ENCODE results near the gene PDC. TPM values are rescaled to one million over a fixed set of nuclear protein-coding genes. Genes with fewer than 3 reads are reported as not detected.

Gene PDC
- not detected for total RNA-seq
- long read RNA-seq: 0 reads

DNA sequence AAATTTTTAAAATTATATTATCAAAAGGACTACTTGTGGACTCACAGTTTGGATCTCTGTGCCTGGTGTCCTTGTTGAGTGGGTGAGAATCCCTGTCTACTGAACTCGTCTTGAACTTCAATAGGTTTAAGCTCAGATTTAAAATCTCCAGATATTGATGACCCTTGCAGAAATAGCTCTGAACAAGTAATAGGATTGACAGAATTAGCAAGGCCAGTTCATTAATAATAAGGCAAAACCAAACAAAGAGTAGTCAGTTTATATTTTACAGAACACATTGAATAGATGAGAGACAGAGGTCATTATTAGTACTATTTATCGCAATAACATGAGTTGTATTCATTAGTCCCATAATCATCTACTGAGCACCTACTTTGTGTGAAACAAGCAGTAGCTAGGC is at the start of gene PDC:
TSS of gene PDC (minus strand) at position 101 of the 400 bp plus-strand sequence. CDS start 11,655 bp downstream, outside the sequence.
- ATAC-seq (ENCODE audit: poor library complexity) (no peak), DNase-seq (no peak)
- intact Hi-C loops (cut with DNase I): no loop called here

DNA sequence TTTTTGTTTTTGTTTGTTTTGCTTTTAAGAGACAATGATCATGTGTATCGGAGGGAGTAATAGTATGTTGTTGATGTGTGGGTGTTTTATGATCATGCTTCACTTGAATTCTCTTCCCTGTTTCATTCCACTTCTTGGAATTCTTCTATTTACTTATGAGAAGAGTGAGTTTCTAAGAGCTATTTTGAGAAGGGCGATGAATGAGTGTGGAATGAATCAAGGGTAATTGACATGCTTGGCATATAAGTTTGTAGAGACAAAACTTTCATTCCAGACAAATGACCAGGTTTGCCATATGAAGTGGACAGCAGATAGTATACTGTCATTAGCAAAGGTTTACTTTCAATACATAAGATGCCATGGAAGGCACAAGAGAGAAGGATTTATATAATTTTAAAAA is 42.3 kb upstream of the PDC start:
- no peak for DNase-seq
- intact Hi-C loops (cut with DNase I): no loop called here
- no peak for ATAC-seq (ENCODE audit: poor library complexity)

DNA sequence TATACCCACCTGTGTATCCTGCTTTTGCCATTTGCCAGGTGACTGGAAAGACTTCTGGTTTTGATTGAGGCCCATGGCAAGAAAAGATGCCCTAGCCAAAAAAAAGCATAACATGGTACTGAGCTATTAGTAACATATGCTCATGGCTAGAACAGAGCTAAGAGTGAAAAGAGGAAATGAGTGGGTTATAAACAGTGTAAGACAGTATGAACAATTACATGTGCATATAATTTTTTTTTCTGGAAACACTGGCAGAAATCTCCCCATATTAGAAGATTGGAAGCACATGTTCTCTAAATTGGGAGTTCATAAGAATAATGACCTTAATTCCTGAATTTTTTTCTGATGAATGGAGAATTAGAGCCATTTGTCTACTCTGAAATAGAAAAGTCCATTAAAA is 41.2 kb upstream of the PDC start:
- intact Hi-C loops (cut with DNase I): no loop called here
- ATAC-seq (ENCODE audit: poor library complexity) (no peak), DNase-seq (no peak)

DNA sequence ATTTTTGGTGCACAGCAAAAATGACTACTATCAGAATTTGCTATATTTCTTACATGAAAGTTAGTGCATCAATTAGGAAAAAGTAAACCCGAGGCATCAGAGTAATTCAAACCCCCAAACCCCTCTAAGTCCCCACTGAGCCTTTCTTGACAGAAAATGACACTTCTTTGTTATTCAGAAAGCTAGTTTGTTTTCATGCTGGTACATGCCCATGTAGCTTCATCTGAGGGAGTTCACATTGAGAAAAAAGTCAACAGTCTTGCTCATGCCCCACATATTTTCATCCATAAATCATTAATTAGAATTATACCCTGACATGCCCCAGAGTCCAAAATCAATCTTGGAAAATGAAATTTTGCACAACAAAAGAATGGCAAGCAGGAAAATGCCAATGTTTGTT is 39.9 kb upstream of the PDC start:
- ATAC-seq (ENCODE audit: poor library complexity) (no peak), DNase-seq (no peak)
- intact Hi-C loops (cut with DNase I): no loop called here

DNA sequence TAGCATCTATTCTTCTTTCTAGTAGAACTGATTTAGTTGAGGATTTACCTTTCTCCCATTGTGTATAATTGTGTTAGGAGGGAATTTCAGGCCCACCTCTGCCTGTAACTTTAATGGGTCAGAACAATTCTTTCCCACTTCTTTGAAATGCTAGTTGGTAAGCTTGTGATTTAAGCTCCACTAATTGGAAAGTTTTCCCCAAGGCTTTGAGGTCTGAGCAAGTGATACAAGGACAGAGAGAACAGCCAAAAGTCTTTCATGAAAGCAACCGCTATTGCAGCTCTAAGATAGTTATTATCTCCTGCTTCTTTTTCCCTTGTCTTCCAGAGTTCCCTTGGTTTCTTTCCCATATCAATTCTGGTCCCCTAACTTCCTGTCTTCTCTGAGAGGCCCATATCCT is 38.7 kb upstream of the PDC start:
- no peak for ATAC-seq (ENCODE audit: poor library complexity)
- DNase-seq: no peak
- intact Hi-C loops (cut with DNase I): no loop called here

DNA sequence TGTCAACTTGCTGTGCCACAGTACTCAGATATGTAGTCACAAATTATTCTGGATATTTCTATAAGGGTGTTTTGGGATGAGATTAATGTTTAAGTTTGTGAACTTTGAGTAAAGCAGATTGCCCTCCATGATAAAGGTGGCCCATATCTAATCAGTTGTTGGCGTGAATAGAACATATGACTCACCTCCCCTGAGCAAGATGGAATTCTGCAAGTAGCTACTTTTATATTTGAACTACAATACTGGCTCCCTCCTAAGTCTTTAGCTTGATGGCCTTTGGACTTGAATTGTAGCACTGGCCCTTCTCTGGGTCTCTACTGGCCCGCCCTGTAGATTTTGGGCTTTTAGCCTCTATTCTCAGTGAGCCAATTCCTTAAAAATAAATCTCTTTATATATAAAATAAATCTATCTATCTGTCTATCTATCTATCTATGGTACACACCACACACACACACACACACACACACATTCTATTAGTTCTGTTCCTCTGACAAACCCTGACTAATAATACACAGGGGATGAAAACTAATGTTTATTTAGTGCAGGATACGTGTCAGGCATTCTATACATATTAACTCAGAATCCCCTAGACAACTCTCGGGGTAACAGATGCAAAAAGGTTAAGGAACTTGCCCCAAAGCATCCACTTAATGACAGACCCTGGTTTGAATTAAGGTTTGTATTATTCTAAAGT is 37.9 kb upstream of the PDC start:
- intact Hi-C loops (cut with DNase I): no loop called here
- no peak for ATAC-seq (ENCODE audit: poor library complexity)
- no peak for DNase-seq

DNA sequence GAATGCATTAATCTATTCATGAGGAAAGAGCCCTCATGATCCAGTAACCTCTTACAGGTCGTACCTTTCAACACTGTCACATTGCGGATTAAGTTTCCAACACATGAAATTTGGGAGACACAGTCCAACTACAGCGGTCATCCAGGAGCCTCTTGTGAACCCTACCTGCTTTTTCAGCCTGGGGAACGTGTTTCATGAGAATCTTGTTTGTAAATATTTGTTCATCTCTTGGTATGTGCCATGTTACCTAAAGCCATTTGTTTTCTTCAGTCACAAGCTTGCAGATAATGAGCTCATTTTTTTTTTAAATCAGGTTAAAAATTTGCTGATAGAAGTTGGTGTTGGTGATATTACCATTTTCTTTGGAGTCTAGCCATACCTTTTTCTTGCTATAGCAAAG is 37.2 kb upstream of the PDC start:
- ATAC-seq (ENCODE audit: poor library complexity) (no peak), DNase-seq (no peak)
- intact Hi-C loops (cut with DNase I): no loop called here

DNA sequence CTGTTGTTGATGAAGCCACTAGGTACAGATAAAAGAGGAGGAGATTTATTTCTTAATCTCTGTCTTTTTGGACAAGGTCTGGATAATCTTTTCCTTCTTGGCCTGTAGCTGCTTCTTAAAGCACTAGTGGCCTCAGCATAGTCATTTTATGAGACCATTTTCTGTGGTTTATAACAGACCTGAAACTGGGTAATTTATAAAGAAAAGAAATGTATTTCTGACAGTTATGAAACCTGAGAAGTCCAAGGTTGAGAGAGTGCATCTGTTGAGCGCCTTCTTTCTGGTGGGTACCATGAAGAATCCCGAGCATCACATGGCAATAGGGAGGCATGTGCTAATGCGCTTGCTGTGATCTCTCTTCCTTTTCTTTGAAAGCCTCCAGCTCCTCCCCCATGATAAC is 36.7 kb upstream of the PDC start:
- no peak for ATAC-seq (ENCODE audit: poor library complexity)
- intact Hi-C loops (cut with DNase I): no loop called here

DNA sequence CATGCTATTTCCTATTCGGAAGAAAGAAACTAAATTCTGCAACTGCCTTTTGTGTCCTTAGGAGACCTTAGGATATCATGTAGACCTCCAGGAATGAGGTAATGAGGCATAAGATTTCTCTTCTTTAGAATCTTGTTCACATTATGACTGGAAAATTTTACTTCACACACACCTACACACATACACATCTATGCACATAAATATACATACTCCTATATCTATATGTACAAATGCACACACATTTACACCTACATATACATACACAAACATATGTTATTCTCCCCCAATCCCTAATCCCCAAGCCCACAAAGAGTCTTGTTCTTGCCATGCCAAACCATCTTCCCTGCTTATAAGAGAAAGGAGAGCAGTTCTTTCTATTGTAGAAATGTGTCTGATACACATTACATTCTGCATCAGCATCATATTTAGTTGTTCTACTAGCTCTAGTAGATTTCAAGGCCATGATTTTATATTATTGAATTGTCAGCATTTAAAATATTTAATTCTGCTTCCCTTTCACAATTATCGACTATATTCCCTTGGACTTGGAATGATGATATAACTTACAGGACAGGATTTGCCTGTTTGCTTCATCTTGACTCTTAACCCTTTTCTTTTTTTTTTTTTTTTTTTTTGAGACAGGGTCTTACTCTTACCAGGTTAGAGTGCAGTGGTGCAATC is 35.4 kb upstream of the PDC start:
- DNase-seq (no peak), ATAC-seq (ENCODE audit: poor library complexity) (no peak)
- intact Hi-C loops (cut with DNase I): no loop called here

More for the DNA sequence above, 36.7 kb upstream of the PDC start:
- no peak for DNase-seq

DNA sequence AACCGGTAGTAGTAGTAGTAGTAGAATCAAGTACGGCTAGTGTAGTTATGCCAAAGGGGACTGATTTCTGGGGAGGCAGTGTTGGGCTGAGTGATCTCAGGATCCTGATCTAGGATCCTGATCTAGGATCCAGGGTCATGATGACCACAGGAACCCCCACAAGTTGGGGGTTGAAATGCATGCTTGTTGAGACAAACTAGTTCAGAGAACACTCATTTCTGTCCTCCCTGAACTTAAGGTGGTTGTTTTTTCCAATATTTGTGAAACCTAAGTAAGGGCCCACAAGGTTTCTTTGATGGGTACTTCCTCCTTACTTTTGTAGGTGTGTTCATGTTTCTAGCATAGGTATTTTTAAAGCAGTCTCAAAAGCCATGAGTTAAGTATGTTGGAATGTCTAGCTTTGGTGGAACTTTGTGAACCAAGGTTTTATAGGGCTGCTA is 33.9 kb upstream of the PDC start:
- intact Hi-C loops (cut with DNase I): no loop called here
- no peak for ATAC-seq (ENCODE audit: poor library complexity)

DNA sequence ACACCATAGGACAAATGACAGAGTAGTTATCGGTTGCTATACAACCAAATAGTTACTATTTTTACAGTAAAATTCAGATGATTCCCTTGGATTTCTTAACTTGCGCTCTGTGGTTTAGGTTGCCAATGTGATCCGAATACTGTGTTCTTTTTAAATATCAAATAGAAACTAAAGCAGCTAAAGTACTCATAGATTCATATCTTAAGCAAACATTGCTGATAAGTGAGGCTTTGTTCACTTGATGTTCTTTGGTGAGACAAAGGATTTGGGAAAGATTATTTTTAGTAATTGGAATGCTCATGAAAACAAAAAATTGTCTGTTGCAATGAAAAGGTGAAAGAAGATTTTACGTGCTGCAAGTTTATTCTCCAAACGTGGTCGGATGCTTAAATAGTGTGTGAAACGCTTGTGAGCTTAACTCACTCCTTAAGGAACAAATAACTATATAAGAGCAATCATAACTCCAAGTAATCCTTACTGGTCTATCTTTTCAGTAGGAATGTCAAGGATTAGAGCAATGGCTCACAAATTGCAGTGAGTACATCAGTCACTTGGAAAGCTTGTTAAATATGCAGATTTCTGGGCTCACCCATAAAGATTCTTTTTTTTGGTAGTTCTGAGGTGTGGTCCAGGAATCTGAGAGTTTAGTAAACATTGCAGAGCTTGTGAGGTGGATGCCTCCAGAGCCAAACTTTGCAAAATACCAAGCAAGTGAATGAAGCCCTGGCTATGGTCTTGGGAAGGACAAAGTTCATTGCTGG is 31.8 kb upstream of the PDC start:
- DNase-seq: no peak
- intact Hi-C loops (cut with DNase I): no loop called here
- ATAC-seq (ENCODE audit: poor library complexity): no peak

More for the DNA sequence above, 33.9 kb upstream of the PDC start:
- DNase-seq: no peak

DNA sequence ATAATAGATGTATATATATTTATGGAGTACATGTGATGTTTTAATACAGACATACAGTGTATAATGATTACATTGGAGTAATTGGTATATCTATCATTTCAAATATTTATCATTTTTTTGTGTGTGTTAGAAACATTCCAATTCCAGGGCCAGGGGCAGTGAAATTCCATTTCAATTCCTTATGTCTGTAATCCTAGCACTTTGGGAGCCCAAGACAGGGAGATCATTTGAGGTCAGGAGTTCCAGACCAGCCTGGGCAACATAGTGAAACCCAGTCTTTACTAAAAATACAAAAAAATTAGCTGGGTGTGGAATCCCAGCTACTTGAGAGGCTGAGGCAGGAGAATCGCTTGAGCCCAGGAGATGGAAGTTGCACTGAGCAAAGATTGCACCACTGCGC is 30.4 kb upstream of the PDC start:
- ATAC-seq (ENCODE audit: poor library complexity) (no peak), DNase-seq (no peak)
- intact Hi-C loops (cut with DNase I): no loop called here

DNA sequence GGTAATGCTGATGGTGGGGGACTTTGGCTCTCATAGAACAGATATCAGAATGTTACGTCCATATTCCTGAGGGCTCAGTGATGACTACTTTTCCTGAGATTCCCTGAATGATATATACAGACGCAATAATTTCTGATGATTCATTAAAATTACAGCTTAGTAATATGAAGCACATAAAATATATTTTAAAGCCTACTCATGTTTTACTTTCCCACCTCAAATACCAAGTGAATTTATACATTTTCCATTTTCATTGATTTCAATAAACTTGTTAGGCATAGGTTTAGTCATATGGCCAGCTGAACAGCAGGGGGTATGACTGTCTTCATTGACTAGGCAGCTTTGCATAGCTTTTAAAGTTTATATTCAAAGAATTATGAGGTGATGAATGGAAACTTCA is 26.2 kb upstream of the PDC start:
- DNase-seq (no peak), ATAC-seq (ENCODE audit: poor library complexity) (no peak)
- intact Hi-C loops (cut with DNase I): no loop called here

DNA sequence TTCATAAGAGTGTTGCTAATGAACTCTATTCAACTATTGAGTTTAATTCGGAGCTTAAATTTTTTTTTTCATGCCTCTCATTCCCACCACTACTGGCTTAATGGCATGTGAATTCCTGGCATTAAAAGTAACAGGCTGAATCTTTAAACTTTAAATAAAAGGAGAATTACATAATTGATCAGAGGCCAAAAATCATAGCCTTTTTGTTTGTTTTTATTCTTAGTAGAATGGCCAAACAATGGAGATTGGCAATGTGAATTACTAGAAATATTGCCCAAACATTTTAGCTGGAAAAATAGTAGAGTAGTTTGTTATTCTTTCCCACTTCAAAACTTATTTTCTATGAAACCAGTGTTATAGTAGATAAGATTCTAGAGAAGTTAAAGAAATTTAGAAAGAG is 25.1 kb upstream of the PDC start:
- no peak for DNase-seq
- intact Hi-C loops (cut with DNase I): no loop called here
- ATAC-seq (ENCODE audit: poor library complexity): no peak

DNA sequence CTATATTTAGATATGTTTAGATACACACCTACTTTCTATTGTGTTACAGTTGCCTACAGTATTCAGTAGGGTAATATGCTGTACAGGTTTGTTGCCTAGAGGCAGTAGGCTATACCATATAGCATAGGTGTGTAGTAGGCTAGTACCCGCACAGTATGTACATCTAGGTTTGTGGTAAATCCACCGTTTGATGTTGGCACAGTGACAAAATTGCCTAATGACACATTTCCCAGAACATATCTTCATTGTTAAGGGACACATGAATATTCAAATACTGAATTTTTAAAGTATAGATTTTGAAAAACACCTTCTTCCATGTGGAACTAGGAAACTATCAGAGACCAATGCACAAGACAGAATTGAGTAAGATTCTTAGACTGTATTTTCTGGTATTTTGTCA is 22.6 kb upstream of the PDC start:
- DNase-seq (no peak), ATAC-seq (ENCODE audit: poor library complexity) (no peak)
- intact Hi-C loops (cut with DNase I): loop anchor here (5.0 kb wide), 1 partner anchor 504 kb away; no protein-coding TSS in a partner anchor

DNA sequence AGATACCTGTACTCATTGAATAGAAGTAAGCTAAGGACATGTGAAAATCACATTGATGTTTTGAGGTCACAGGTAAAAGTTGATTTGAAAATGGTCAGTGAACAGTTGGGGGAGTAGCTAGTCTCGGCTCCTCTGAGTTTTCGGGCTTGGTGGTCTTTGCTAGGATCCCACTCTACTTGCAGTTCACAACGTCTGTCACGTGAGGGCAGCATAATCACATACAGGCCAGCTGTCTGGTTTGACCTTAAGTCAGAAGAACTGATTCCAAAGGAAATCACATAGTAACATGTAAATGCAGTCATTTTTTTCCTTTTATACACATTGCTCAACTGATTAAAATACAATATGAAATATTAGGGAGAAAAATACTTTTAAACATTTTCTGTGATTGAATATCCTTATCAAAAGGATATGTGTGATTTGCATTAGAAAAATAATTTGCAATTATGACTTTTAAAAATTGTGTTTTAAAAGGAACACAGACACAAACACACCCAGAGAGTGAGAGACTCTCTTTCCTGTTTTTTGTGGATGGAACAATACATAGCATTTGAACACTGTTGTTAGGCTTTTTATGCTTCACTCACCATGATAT is 21.8 kb upstream of the PDC start:
- intact Hi-C loops (cut with DNase I): loop anchor here (5.0 kb wide), 1 partner anchor 505 kb away; no protein-coding TSS in a partner anchor

DNA sequence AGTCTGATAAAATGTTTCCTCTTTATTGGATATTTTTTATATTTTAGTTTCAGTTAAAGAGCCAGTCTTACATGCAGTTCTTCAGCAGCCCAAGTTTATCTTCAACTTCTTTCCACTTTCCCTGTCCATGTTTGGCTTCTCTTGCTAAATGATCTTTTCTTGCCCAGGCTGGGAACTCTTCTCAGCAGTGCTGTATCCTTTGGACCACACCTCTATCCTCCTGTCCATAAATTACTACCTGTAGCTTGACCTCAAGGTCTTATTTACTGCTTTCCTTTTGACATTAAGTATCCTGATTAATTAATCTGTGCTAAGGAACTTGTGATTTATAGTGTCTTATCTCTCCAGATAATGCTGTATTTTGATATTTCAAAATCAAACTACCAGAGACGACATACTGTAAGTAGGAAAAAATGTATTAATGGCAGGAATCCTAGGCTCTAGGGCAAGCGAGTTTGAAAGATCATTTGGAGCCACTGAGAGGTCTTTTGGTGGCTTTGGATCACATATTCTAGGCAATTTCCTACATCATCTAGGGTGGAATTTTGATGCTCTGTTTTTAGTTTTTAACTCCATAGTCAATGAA is 20.5 kb upstream of the PDC start:
- intact Hi-C loops (cut with DNase I): loop anchor here (5.0 kb wide), 1 partner anchor 506 kb away; no protein-coding TSS in a partner anchor
- DNase-seq: no peak
- no peak for ATAC-seq (ENCODE audit: poor library complexity)

More for the DNA sequence above, 21.8 kb upstream of the PDC start:
- ATAC-seq (ENCODE audit: poor library complexity) (peak; percentile 81), DNase-seq (peak; percentile 43)

DNA sequence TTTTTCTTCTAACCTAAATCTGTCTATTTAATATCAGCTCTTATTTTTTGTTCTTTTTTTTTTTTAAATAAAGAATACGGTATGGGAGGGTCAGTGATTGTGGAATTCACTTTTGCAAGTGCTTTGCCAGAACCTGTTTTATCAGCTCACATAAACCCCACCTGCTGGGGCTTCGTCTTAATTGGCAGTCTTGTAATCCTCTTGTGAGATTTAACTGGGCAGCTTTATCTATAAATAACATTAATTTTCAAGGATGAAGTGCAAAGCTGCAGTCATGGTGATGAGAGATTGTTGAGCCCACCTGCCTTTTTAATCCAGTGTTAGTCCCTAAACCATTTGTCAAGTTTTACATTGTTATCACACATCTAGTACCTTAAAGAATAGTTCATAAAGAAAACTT is 18.2 kb upstream of the PDC start:
- DNase-seq (no peak), ATAC-seq (ENCODE audit: poor library complexity) (no peak)
- intact Hi-C loops (cut with DNase I): no loop called here

All from Right ventricle myocardium superior (tissue), 1 donor.